Neutrophil (primary cell): Measurements from ENCODE around the gene SLC39A3.
A peak's percentile ranks its signal among the peaks of the same experiment; 100 is the strongest.

ENCODE experiments used
- H3K27ac ChIP-seq: fragments of 200-600 bp; sonication (generic); 2 replicates; pipeline ENCODE4 v1.5.1; 2016; ENCODE audit warnings: mild to moderate bottlenecking, moderate library complexity
- H3K27me3 ChIP-seq: fragments of 200-600 bp; sonication (generic); 2 replicates; pipeline ENCODE4 v1.6.0; 2016; ENCODE audit warnings: mild to moderate bottlenecking
- H3K36me3 ChIP-seq: fragments of 200-600 bp; sonication (generic); 2 replicates; pipeline ENCODE4 v1.5.1; 2017
- H3K4me1 ChIP-seq, 2 experiments: fragments of 200-600 bp in 1 of 2; sonication (generic) in 1 of 2; 1 replicate in 1 of 2; 2 replicates in 1 of 2; pipeline versions ENCODE4 v1.5.1 to v1.6.1; 2013 to 2016; ENCODE audit warnings: low read depth in 1 of 2, low read length in 1 of 2, mild to moderate bottlenecking in 1 of 2, moderate library complexity in 1 of 2; ENCODE audit not compliant: control insufficient read depth in 1 of 2, insufficient read depth in 1 of 2
- H3K4me3 ChIP-seq, 2 experiments: fragments of 200-600 bp in 1 of 2; sonication (generic) in 1 of 2; 1 replicate in 1 of 2; 2 replicates in 1 of 2; pipeline ENCODE4 v1.5.1; 2013 to 2016; ENCODE audit warnings: low read depth in 1 of 2, low read length in 1 of 2, mild to moderate bottlenecking in 1 of 2, moderate library complexity in 1 of 2
- H3K9me3 ChIP-seq: fragments of 200-600 bp; sonication (generic); 2 replicates; pipeline ENCODE4 v1.5.1; 2016
- CTCF ChIP-seq: fragments of 200-600 bp; sonication (generic); IDR thresholded peaks from 2 replicates; pipeline ENCODE4 v1.5.1; 2016; ENCODE audit warnings: antibody characterized with exemption

SLC39A3 gene

GRCh38 chr19:2782936-2783780 lies 43.3 kb upstream of the SLC39A3 start, which contains the start of gene SGTA:
TSS of gene SGTA (minus strand) at chr19:2783273. CDS start at chr19:2769068, 14,205 bp downstream.
- peaks cover 36 to 38% of the 10 kb centered on the region in 2 experiments for H3K4me1 ChIP-seq
- H3K27me3 ChIP-seq = no peaks in the 10 kb centered on the region
- TF ChIP-seq CTCF = peak; percentile 85
- no peaks in the 10 kb centered on the region for H3K9me3 ChIP-seq
- H3K27ac ChIP-seq = peak within 1 kb of the TSS; percentile 76
- H3K4me3 ChIP-seq = peak within 1 kb of the TSS; percentile 78 to 96
- peaks cover 5% of the 10 kb centered on the region for H3K36me3 ChIP-seq

- no peaks in the 10 kb centered on the region for H3K9me3 ChIP-seq
- no peaks in the 10 kb centered on the region for H3K27me3 ChIP-seq
- peak overlapping the region; percentile 76 for H3K27ac ChIP-seq
- H3K4me1 ChIP-seq = peaks cover 36 to 38% of the 10 kb centered on the region in 2 experiments
- peaks cover 5% of the 10 kb centered on the region for H3K36me3 ChIP-seq
- TF ChIP-seq CTCF = no peak
- peak overlapping the region; percentile 78 to 96 for H3K4me3 ChIP-seq
These were observed 42.6 kb upstream of the SLC39A3 start for GRCh38 chr19:2782329-2782935.

DNA sequence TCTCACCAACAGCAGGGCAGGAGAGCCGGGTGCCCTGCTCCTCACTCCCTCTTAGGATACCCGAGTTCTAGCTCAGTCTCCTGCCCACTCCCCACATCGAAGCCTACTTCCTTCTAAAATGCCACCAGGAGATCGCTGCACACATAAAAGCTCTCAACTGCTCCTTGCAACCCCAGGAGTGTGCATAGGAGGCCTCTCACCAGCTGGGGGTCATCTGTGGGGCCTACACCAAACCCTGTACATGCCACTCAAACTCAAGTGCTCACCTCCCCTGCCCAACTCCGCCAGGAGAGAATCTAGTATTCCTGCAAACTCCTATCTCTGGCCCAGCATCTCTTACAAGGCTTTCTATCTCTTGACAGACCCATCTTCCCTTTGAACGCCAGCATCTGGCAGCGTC lies 40.5 kb upstream of the SLC39A3 start:
- peaks cover 36 to 38% of the 10 kb centered on the region in 2 experiments for H3K4me1 ChIP-seq
- H3K9me3 ChIP-seq = no peaks in the 10 kb centered on the region
- TF ChIP-seq CTCF = no peak
- no peaks in the 10 kb centered on the region for H3K27me3 ChIP-seq
- peaks cover 5% of the 10 kb centered on the region for H3K36me3 ChIP-seq
- no peak overlapping the region for H3K27ac ChIP-seq
- H3K4me3 ChIP-seq = no peak overlapping the region

- H3K4me3 ChIP-seq = no peak overlapping the region
- peaks cover 5% of the 10 kb centered on the region for H3K36me3 ChIP-seq
- peaks cover 33 to 34% of the 10 kb centered on the region in 2 experiments for H3K4me1 ChIP-seq
- H3K27ac ChIP-seq = no peak overlapping the region
- H3K27me3 ChIP-seq = no peaks in the 10 kb centered on the region
- H3K9me3 ChIP-seq = no peaks in the 10 kb centered on the region
- no peak for TF ChIP-seq CTCF
These were observed 39.4 kb upstream of the SLC39A3 start for GRCh38 chr19:2779121-2779740.

- H3K4me3 ChIP-seq = no peak overlapping the region
- H3K9me3 ChIP-seq = no peaks in the 10 kb centered on the region
- H3K27me3 ChIP-seq = no peaks in the 10 kb centered on the region
- H3K36me3 ChIP-seq = peaks cover 5% of the 10 kb centered on the region
- peaks cover 24 to 26% of the 10 kb centered on the region in 2 experiments for H3K4me1 ChIP-seq
- H3K27ac ChIP-seq = no peak overlapping the region
- TF ChIP-seq CTCF = no peak
These were observed 38.3 kb upstream of the SLC39A3 start for GRCh38 chr19:2777952-2778683.
